A549 treated with DMSO at 1 μM for 4 hours (cell line): ENCODE data around the gene IFIH1. TPM values are rescaled to one million over a fixed set of nuclear protein-coding genes. Genes with fewer than 3 reads are reported as not detected.

ENCODE experiments used
- total RNA-seq: library from RNA; stranded (reverse); fragments of 200-300 nt; extraction: Qiagen RNA extraction; gene quantifications from 5 replicates; pipeline ENCODE4 v1.2.3, GENCODE V29; 2022; ENCODE audit warnings: low read depth

IFIH1 gene
- 0.89 to 1.7 TPM (median 1.2 TPM) in 5 replicates for total RNA-seq

DNA sequence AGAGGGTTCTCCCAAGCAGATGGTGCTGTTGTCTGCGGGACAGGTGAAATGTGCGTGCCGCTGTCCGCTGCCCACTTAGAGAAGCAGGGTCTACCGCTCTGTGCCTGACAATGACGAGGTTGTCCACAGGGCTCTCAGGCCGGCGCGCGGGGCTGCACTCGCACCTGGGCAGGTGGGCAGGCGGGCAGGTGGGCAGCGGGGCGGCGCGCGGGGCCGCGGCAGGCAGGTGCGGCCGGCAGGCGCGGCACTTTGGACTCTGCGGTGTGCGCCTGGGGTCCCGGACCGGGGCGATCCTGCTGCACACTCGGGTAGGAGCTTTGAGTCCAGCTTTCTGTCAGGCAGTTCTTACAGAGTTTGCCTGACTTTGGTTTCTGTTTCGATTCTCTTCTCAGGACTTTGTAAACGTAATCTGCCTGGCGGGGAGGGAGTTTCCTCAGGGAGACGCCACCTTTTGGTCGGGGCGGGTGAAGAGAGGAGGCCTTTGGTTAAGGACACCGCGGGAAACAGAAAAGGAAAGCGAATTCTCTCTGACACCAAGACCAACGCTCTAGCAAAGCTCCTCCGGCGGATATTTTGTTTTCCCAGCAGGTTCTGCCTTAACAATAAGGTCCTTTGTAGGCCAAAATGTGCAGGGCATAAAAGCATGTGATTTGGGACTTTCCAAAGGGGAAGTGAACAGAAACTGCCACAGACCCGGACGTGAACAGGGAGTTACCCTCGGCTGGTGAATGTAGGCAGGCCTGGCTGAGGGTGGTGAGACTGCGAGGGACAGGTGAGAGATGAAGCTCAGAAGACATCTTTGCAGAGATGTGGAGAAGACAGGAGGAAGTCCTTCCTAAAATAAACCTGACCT, at the start of gene IFIH1:
Gene IFIH1 (minus strand): TSS at position 357 of the 853 bp plus-strand sequence. CDS start 377 bp downstream, outside the sequence.

DNA sequence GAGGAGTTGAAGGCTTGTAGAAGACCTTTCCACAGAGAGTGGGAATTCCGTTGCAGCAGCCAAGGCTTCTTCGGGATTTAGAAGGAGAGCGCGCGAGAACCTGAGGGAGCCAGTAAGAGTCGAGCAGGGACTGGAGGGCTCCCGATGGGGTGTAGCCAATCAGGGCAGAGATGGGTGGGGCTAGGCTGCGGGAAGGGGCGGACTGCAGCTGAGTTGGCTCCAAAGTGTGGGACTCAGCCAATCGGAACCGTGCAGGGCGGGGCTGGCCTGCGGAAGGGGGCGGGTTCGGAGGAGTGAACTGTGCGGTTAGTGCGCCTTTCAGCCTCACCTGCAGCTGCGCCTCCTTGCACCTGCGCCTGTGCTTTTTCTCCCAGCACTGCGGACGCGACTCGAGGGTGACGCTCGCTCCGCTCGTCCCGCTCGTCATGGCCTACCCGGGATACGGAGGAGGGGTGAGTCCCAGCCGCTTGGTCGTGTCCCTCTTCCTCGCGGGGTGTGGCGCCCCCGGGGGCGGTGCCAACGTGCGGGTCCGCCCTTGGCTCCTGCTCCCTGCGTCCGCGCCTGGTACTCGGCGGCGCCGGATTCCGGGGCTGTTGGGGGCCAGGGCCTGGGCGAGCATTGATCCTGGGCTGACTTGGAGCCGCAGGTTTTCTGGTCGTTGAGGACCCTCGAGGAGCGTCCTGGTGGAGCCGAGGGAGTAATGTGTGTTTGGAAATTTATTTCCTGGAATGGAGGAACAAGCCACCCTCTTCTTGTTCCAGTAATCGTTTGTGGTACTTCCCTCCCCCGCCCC, 25.5 kb upstream of the IFIH1 start, which contains the start of gene GCA:
Gene GCA (plus strand): TSS at position 309 of the 793 bp plus-strand sequence. CDS start 117 bp downstream, at position 426.

DNA sequence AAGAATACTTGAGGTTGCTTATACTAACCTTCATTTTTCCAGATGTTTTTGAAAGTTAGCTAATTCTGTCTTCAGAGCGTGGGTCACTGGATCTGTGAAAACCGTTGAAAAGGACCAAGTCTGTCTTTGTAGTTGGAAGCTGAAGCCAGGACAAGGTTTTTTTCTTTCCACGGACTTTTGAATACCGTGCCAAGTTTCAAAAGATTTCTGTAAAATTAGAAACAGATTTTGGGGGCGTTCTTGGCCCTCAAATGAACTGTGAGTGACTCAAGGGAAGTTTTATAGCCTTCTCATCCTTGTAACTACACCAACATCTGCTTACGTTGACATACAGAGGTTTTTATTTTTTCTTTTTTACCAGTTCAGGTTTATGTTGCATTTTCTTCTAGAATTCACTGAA, 75.2 kb downstream of the IFIH1 start, which contains the start of gene FAP:
Gene FAP (minus strand): TSS at position 152 of the 400 bp plus-strand sequence. CDS start 118 bp downstream, at position 34.

Other genes with a start within 250 kb of the IFIH1 start
- gene DPP4, start 244.5 kb downstream of the IFIH1 start, total RNA-seq, result 0.39 to 0.52 TPM (median 0.47 TPM) in 5 replicates
- not detected in 5 replicates for gene GCG, start 166.4 kb downstream of the IFIH1 start, total RNA-seq
- gene FAP, start 75.2 kb downstream of the IFIH1 start, total RNA-seq, result 0.08 to 0.15 TPM (median 0.11 TPM) in 3 of 5 replicates, not detected in the others
- 5.3 to 7.6 TPM (median 5.6 TPM) in 5 replicates for gene GCA, start 25.4 kb upstream of the IFIH1 start, total RNA-seq